ACC112 (cell line): ENCODE results near the gene GLYATL1.
A peak's percentile ranks its signal among the peaks of the same experiment; 100 is the strongest.

Experiments used
- H2AFZ ChIP-seq: fragments of 200-600 bp; sonication (generic); one replicate; pipeline ENCODE4 v1.6.0; 2017; ENCODE audit warnings: antibody characterized with exemption, low read length; ENCODE audit not compliant: unreplicated experiment
- H3K27ac ChIP-seq: fragments of 200-600 bp; sonication (generic); 2 replicates; pipeline ENCODE4 v1.5.1; 2014; ENCODE audit warnings: low read depth, mild to moderate bottlenecking, antibody characterized with exemption, low read length, moderate library complexity
- H3K27me3 ChIP-seq: fragments of 200-600 bp; sonication (generic); 2 replicates; pipeline ENCODE4 v1.6.1; 2014; ENCODE audit warnings: mild to moderate bottlenecking, antibody characterized with exemption, low read length, moderate library complexity, mixed read lengths; ENCODE audit not compliant: insufficient read depth
- H3K36me3 ChIP-seq: fragments of 200-600 bp; sonication (generic); 2 replicates; pipeline ENCODE4 v1.6.1; 2016; ENCODE audit warnings: mild to moderate bottlenecking, antibody characterized with exemption, low read length, moderate library complexity, mixed read lengths; ENCODE audit not compliant: insufficient read depth
- H3K4me1 ChIP-seq: fragments of 200-600 bp; sonication (generic); one replicate; pipeline ENCODE4 v1.6.1; 2016; ENCODE audit warnings: low read length, mixed read lengths; ENCODE audit not compliant: insufficient read depth, unreplicated experiment, control insufficient read depth
- H3K4me3 ChIP-seq: fragments of 200-600 bp; sonication (generic); 2 replicates; pipeline ENCODE4 v1.5.1; 2014; ENCODE audit warnings: mild to moderate bottlenecking, low read depth, low read length
- H3K79me2 ChIP-seq: fragments of 200-600 bp; sonication (generic); one replicate; pipeline ENCODE4 v1.6.0; 2016; ENCODE audit warnings: low read length; ENCODE audit not compliant: control insufficient read depth, unreplicated experiment, insufficient read depth

GLYATL1 gene

GRCh38 chr11:58939277-58939676 is at the start of gene GLYATL1:
GLYATL1 (plus strand) TSS chr11:58939488; CDS start chr11:58947088, 7,600 bp downstream.
- no peaks in the 10 kb centered on the region for H3K36me3 ChIP-seq
- no peak within 1 kb of the TSS for H3K27ac ChIP-seq
- H3K27me3 ChIP-seq: peaks cover 8% of the 10 kb centered on the region
- H3K4me1 ChIP-seq: no peaks in the 10 kb centered on the region
- no peaks in the 10 kb centered on the region for H3K79me2 ChIP-seq
- H3K4me3 ChIP-seq: no peak within 1 kb of the TSS
- H2AFZ ChIP-seq: no peak within 1 kb of the TSS

GRCh38 chr11:58893899-58894298 is 45.4 kb upstream of the GLYATL1 start:
- Histone ChIP-seq H3K27ac (no peak overlapping the region), H3K79me2 (no peaks in the 10 kb centered on the region), H3K27me3 (no peaks in the 10 kb centered on the region), H2AFZ (no peak overlapping the region), H3K4me3 (no peak overlapping the region), H3K4me1 (no peaks in the 10 kb centered on the region), H3K36me3 (peaks cover 4% of the 10 kb centered on the region; the same call in 1 of the 2 replicates)

- H3K27me3 ChIP-seq: no peaks in the 10 kb centered on the region
- H3K36me3 ChIP-seq: no peaks in the 10 kb centered on the region
- H3K27ac ChIP-seq: no peak overlapping the region
- H3K4me3 ChIP-seq: no peak overlapping the region
- peaks cover 16% of the 10 kb centered on the region for H3K79me2 ChIP-seq
- H2AFZ ChIP-seq: no peak overlapping the region
- peaks cover 6% of the 10 kb centered on the region for H3K4me1 ChIP-seq
Measured at GRCh38 chr11:58898106-58898505, 41.2 kb upstream of the GLYATL1 start.

GRCh38 chr11:58900479-58901420 is 38.5 kb upstream of the GLYATL1 start:
- Histone ChIP-seq H3K27me3 (no peaks in the 10 kb centered on the region), H2AFZ (peak overlapping the region; percentile 36), H3K27ac (no peak overlapping the region), H3K4me3 (peak overlapping the region; percentile 57), H3K79me2 (peaks cover 25% of the 10 kb centered on the region), H3K36me3 (no peaks in the 10 kb centered on the region), H3K4me1 (peaks cover 15% of the 10 kb centered on the region)

GRCh38 chr11:58902881-58903280 is 36.4 kb upstream of the GLYATL1 start:
- H3K79me2 ChIP-seq: peaks cover 25% of the 10 kb centered on the region
- no peak overlapping the region for H2AFZ ChIP-seq
- peaks cover 20% of the 10 kb centered on the region for H3K4me1 ChIP-seq
- H3K4me3 ChIP-seq: no peak overlapping the region
- H3K27ac ChIP-seq: no peak overlapping the region
- H3K36me3 ChIP-seq: no peaks in the 10 kb centered on the region
- H3K27me3 ChIP-seq: no peaks in the 10 kb centered on the region

- Histone ChIP-seq H3K4me3 (peak overlapping the region; percentile 88), H3K4me1 (peaks cover 20% of the 10 kb centered on the region), H3K79me2 (peaks cover 25% of the 10 kb centered on the region), H3K27me3 (no peaks in the 10 kb centered on the region), H2AFZ (peak overlapping the region; percentile 55), H3K36me3 (no peaks in the 10 kb centered on the region), H3K27ac (peak overlapping the region; percentile 18; the same call in 1 of the 2 replicates)
Measured at GRCh38 chr11:58905011-58905720, 34.1 kb upstream of the GLYATL1 start.

GRCh38 chr11:58905721-58906547 is 33.4 kb upstream of the GLYATL1 start:
- Histone ChIP-seq H3K4me3 (peak overlapping the region; percentile 88), H3K4me1 (peaks cover 20% of the 10 kb centered on the region), H3K79me2 (peaks cover 20% of the 10 kb centered on the region), H3K27ac (no peak overlapping the region), H3K27me3 (no peaks in the 10 kb centered on the region), H3K36me3 (no peaks in the 10 kb centered on the region), H2AFZ (peak overlapping the region; percentile 64)

- Histone ChIP-seq H3K79me2 (peaks cover 8% of the 10 kb centered on the region), H2AFZ (no peak overlapping the region), H3K27me3 (no peaks in the 10 kb centered on the region), H3K4me3 (no peak overlapping the region), H3K4me1 (peaks cover 22% of the 10 kb centered on the region), H3K36me3 (no peaks in the 10 kb centered on the region), H3K27ac (no peak overlapping the region)
Measured at GRCh38 chr11:58907780-58908179, 31.5 kb upstream of the GLYATL1 start.

GRCh38 chr11:58912124-58912523 is 27.2 kb upstream of the GLYATL1 start:
- no peaks in the 10 kb centered on the region for H3K36me3 ChIP-seq
- no peak overlapping the region for H2AFZ ChIP-seq
- H3K4me1 ChIP-seq: peaks cover 14% of the 10 kb centered on the region
- H3K27ac ChIP-seq: no peak overlapping the region
- H3K27me3 ChIP-seq: no peaks in the 10 kb centered on the region
- no peak overlapping the region for H3K4me3 ChIP-seq
- no peaks in the 10 kb centered on the region for H3K79me2 ChIP-seq

GRCh38 chr11:58913685-58914084 is 25.6 kb upstream of the GLYATL1 start:
- H3K79me2 ChIP-seq: no peaks in the 10 kb centered on the region
- no peak overlapping the region for H3K4me3 ChIP-seq
- no peak overlapping the region for H2AFZ ChIP-seq
- H3K36me3 ChIP-seq: no peaks in the 10 kb centered on the region; the same call in 1 of the 2 replicates
- H3K4me1 ChIP-seq: peaks cover 14% of the 10 kb centered on the region
- no peak overlapping the region for H3K27ac ChIP-seq
- no peaks in the 10 kb centered on the region for H3K27me3 ChIP-seq
